Suppressor macrophage treated with lipopolysaccharide for 4 hours (primary cell): ENCODE measurements around the gene CCNY.

Experiments
- DNase-seq: peaks from one replicate; pipeline ENCODE4 v3.0.0-alpha.2; 2020

The CCNY gene

DNA sequence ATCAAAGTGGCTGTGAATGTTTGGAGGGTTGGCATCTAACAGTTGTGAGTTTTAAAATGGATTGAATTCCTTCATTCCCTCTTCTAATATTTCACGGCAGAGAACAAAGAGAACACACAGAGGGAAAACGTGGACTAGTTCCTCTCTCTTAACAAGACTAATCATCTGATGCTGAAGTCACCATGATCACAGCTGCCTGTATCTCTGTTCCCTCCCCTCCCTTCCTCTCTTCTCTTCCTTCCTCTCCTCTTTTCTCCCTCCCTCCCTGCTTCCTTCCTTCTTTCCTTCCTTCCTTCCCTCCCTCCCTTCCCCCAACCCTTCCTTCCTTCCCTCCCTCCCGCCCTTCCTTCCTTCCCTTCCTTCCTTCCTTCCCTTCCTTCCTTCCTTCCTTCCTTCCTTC, 258.8 kb downstream of the CCNY start:
- DNase-seq: no peak

DNA sequence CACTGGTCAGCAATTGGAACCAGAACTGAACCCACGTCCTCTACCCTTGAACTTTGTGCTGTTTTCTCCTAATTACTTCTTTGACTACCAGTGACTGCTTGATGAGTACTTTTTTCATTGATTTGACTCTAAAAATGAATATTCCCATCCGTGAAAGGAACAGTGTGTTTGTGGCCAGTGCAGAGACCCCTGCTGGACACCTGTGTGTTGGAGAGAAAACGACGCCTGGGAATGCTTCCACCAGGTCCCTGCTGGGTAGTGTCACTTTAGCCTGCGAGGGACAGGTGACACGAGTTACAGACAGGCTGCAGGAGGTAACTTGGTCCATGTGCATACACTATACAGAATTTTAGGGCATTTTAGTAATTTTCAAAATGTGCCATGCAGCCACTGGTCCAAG, 262.1 kb downstream of the CCNY start:
- DNase-seq: no peak

DNA sequence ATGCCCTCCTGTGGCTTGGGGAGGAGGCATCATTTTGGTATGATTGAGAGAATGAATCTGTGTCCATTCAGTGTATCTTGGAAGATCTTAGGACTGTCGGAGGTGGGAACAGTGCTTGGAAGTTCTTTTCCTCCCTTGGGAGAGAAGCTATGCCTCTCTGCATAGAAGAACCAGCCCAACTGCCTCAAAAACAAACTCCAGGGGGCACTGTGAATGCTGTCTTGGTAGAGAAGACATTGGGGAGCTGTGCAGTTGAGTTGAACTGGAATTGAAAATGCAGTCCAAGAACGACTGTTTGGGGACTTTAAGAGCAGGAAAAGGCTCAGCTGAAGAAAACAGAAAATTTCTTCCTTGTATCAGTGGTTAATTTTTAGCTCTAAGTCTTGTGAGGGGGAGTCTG, 263.9 kb downstream of the CCNY start:
- DNase-seq: no peak

DNA sequence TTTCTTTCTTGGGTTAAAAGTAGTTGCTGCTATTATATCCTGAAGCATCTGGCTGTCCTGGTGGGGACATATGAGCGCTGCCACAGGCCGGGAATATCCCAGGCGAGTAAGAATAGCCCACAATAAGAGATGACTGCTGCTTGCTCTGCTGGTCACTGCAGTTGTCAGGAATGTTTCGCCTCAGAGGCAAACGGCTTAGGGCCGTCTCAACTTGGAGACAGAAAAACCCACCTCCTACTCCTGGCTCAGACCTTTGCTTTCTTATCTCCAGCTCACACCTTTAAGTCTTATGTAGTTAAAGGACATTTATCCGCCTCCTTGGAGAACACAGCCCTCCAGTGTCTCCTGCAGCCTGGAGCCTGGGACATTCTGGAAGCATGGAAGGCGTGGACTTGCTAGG, 268.9 kb downstream of the CCNY start, which contains the start of gene GJD4:
Gene GJD4, plus strand, starts transcription at position 151 of the 400 bp plus-strand sequence. Its CDS starts 227 bp downstream, at position 378.
- DNase-seq: no peak

DNA sequence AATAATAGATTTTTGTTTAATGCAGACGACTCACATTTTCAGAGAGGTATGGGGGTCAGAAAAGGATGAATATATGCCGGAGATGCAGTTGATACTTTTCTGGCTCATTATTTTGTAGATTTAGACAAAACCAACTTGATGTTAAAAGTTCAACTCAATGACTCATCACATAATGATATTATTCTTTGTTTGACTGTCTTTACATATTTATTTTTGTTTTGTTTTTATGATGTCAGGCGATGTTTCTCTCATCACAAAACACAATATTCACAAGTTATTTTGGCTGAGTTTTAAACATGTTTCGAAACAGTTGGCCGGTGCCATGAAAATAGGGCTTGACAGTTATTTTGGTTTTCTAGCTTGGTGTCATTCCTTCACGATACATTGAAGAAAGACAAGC, 270.1 kb downstream of the CCNY start:
- no peak for DNase-seq

DNA sequence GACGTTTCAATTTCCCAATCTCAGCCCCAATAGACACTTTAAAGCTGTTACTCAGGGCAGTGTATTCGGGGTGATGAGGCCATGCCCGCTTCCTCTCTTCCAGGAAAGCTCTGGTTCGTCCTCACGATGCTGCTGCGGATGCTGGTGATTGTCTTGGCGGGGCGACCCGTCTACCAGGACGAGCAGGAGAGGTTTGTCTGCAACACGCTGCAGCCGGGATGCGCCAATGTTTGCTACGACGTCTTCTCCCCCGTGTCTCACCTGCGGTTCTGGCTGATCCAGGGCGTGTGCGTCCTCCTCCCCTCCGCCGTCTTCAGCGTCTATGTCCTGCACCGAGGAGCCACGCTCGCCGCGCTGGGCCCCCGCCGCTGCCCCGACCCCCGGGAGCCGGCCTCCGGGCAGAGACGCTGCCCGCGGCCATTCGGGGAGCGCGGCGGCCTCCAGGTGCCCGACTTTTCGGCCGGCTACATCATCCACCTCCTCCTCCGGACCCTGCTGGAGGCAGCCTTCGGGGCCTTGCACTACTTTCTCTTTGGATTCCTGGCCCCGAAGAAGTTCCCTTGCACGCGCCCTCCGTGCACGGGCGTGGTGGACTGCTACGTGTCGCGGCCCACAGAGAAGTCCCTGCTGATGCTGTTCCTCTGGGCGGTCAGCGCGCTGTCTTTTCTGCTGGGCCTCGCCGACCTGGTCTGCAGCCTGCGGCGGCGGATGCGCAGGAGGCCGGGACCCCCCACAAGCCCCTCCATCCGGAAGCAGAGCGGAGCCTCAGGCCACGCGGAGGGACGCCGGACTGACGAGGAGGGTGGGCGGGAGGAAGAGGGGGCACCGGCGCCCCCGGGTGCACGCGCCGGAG, 271.4 kb downstream of the CCNY start:
- DNase-seq: no peak

DNA sequence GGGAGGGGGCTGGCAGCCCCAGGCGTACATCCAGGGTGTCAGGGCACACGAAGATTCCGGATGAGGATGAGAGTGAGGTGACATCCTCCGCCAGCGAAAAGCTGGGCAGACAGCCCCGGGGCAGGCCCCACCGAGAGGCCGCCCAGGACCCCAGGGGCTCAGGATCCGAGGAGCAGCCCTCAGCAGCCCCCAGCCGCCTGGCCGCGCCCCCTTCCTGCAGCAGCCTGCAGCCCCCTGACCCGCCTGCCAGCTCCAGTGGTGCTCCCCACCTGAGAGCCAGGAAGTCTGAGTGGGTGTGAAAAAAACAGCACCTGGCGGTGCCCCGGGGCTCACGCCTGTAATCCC, 272.0 kb downstream of the CCNY start:
- DNase-seq: no peak

DNA sequence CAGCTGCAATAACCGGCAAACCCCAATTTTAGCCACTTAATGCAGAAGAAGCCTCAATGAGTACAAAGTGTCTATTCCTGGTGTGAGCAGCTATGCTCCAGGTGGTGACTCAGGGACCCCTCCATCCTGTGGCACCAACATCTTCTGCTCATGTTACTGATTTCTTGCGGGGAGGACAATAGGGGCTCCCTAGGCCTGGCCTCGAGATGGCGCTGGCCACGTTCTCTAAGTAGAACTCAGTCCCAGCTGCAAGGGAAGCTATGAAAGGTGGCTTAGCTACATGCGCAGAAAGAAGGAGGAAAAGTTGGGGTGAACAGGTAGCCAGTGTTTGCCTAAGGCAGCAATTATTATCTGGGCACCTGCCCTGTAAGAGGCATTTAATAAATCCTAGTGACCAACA, 275.4 kb downstream of the CCNY start:
- DNase-seq: no peak

DNA sequence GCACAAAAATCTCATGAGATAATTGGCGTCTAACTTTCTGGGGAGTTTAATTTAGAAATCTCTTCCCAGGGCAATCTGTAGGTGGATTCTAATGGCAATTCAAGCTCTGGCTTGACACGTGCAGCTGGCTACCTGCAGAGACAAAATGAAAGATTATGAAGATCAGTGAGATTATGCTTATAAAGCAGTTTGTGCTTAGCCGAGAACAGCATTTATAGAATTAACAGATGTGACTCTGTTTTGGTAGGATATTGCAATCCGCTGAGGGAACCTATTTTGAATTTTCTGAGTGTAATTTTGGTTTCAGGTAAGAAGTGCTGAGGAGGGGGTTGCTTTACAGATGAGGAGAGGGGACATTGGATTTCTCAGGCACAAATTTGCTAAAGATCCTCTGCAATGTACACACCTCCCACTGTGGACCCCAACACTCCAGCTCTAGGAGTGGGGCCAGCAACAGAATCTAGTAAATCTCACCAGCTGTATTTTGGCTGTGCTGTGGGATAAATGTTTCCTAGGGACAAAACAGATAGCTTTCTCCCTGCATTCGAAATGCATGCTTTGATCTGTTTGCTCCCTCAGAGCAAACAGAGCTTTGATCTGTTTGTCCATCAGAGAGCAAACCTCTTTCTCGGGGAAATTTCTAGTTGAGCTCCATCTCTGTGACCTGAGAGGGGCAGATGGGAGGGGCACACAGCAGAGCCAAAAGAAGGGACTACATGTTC, 276.2 kb downstream of the CCNY start:
- no peak for DNase-seq

DNA sequence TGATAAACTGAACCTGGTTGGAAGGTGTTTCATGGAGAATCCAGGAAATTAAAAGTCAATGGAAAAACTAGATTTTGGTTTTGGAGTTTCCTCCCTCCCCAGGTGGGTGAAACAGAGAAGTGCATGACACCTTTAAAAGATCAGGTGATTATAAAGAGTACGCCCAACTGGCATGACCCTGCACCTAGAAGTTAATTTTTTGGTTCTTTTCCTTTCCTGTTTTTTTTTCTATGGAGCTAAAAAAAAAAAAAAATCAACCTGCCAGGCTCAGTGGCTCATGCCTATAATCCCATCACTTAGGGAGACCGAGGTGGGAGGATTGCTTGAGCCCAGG, 276.8 kb downstream of the CCNY start:
- no peak for DNase-seq

DNA sequence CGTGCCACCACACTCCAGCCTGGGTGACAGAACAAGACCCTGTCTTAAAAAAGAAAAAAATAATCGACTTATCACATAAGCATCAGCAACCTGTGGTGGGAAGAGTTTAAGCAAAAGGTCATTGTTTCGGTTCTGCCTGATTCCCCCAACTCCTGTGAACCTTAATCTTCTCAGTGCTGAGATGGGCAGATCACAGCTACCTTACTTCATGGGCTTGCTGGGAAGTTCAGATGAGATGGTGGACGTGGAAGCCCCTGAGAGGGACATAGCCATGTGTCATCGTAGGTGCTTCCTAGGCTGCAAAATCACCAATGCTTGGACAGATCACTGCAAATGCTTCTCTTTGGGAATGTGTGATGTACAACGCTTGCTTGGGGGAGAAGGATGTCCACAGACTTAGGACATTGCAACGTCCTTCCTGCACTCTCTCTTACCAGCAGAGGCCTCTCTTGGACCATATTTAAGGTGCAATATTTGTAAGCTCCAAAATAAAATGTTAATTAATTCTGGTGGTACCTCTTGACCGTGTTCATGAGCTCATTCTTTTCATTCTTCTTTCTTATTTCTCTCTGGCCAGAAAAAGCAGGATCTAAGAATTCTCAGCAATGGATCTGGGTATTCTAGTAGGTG, 277.4 kb downstream of the CCNY start:
- DNase-seq: no peak

DNA sequence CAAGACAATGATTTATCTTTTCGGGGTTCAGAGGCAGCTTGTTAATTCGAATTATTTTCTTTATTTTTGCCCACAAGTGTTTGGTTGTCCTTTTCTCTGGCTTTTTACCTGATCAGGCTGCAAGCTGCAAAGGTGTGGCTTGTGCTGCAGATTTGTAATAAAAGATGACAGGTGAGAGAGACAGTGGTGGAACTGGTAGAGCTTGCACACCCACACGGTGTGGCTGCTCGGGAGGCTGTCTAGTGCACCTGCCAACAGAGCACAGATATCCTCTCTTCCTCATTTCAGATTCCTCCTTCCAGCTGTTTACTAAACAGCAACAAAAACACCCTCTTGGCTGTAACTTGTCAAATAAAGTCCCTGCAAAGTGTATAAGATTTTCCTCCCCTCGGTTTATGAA, 278.0 kb downstream of the CCNY start:
- no peak for DNase-seq
